HG03066 (cell line): ENCODE results near the gene CDCA7.
"Not testable (repeated sequence)": the region's sequence is repeated elsewhere in the genome, so short reads cannot be mapped to it uniquely, and the experiment has no call there.

Source experiments
- ATAC-seq: cut with Tn5 transposase; IDR thresholded peaks from one replicate; pipeline ENCODE4 v1.9.1; 2021; ENCODE audit warnings: low read depth; ENCODE audit not compliant: unreplicated experiment

CDCA7 gene

DNA sequence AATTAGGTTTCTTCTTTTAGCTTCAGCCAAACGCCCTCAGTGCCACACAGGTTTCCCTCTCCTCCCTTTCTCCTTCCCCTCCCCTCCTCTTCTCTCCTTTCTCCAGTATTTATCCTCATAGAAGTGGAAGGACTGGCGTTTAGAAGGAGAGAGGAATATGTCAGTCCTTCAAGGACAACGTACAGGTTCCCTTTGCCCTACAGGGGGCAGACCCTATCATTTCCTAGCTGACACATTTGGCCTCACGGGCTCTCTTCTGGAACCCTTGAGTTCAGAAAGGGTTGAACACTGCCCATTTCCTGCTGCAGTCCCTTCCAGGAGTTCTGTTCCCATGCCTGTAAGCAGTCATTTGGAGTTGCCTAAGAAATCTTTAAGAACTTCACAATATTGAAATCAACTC is 46.1 kb downstream of the CDCA7 start:
- no peak for ATAC-seq

GRCh38 chr2:173401716-173402326 is 47.1 kb downstream of the CDCA7 start:
- ATAC-seq = no peak

GRCh38 chr2:173402405-173402974 is 47.8 kb downstream of the CDCA7 start:
- peak; percentile 78 for ATAC-seq

- ATAC-seq = no peak
Measured at GRCh38 chr2:173404841-173405750, 50.4 kb downstream of the CDCA7 start.

GRCh38 chr2:173407176-173407575 is 52.5 kb downstream of the CDCA7 start:
- no peak for ATAC-seq

GRCh38 chr2:173407646-173408045 is 53.0 kb downstream of the CDCA7 start:
- ATAC-seq = no peak

GRCh38 chr2:173410579-173410978 is 55.9 kb downstream of the CDCA7 start:
- ATAC-seq = no peak

DNA sequence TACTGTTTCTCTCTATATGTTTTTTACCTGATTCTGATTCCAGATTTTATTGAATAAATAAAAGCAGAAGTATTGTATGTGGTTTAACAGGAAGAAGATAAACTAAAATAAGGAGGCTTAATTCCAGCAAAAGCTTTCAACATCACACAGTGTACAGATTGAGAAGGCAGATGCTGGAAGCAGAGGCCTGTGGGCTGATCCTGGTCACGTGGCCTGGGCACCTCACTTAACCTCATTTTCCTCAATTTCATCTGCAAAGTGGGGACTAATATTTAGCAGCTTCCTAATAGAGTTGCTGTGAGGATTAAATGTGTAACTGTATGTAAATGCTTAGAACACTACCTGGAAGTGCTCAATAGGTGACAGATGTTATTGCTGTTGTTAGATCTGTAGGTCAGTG is 58.0 kb downstream of the CDCA7 start:
- no peak for ATAC-seq

DNA sequence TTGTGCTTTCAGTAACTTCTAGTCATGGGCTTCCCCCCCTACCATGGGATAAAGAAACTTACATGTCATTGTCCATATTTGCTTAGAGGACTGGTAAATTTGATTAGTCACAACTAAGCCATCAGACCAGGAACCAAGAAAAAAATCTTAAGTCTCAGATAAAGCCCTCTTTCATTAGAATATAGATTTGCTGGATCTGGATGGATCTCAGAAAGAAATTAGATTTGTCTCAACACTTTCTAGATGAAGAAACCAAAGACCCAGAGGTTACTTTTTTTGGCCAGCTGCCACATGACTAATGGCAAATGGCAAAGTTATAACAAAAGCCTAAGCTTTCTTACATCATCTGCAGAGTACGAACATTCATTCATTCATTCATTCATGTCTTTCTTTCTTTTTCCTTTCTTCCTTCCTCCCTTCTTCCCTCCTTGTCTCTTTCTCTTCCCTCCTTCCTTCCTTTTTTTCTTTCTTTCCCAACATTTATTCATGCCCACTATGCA is 60.2 kb downstream of the CDCA7 start:
- no peak for ATAC-seq

GRCh38 chr2:173415431-173416381 is 61.0 kb downstream of the CDCA7 start:
- no peak for ATAC-seq

GRCh38 chr2:173416415-173417152 is 61.9 kb downstream of the CDCA7 start:
- ATAC-seq = not testable (repeated sequence)

DNA sequence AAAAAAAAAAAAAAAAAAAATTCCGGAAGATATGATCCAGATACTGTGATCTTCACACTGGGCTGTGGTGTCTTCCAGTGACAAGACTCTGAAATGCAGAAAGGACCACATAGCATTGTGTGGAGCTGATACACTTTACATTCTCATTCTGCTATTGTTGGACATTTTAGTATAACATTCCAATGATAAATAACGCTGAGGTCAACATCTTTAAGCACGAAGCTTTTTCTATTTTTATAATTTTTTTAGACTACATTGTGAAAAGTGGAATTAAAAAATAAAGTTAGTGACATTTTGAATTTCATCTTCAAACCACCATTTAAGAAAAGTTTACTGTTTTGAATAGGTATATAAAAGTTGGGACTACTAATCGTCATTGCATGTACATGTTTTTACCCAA is 62.7 kb downstream of the CDCA7 start:
- ATAC-seq = no peak

DNA sequence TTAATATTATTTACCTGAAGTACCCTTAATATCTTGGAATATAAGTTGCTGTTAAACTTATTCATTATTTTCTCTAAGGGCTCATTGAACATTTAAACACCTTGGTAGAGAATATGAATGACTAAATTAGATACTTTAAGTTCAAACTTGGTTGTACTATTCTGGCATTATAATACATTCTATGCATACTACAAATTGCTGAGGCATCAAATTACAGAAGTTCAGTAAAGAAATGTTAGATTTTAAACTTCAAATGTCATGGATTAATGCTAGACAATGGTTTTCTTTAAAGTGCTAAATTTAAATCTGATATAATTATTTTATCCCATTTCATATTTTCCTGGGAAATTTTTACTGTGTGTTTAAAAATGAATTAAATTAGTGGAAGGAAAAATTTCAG is 63.1 kb downstream of the CDCA7 start:
- ATAC-seq = no peak
